ENCODE results near the gene GJA4.

DNA sequence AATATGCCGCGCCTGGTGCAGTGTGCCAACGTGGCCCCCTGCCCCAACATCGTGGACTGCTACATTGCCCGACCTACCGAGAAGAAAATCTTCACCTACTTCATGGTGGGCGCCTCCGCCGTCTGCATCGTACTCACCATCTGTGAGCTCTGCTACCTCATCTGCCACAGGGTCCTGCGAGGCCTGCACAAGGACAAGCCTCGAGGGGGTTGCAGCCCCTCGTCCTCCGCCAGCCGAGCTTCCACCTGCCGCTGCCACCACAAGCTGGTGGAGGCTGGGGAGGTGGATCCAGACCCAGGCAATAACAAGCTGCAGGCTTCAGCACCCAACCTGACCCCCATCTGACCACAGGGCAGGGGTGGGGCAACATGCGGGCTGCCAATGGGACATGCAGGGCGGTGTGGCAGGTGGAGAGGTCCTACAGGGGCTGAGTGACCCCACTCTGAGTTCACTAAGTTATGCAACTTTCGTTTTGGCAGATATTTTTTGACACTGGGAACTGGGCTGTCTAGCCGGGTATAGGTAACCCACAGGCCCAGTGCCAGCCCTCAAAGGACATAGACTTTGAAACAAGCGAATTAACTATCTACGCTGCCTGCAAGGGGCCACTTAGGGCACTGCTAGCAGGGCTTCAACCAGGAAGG, 7.4 kb upstream of the GJA4 start:
- TF ChIP-seq, protein P1, sequence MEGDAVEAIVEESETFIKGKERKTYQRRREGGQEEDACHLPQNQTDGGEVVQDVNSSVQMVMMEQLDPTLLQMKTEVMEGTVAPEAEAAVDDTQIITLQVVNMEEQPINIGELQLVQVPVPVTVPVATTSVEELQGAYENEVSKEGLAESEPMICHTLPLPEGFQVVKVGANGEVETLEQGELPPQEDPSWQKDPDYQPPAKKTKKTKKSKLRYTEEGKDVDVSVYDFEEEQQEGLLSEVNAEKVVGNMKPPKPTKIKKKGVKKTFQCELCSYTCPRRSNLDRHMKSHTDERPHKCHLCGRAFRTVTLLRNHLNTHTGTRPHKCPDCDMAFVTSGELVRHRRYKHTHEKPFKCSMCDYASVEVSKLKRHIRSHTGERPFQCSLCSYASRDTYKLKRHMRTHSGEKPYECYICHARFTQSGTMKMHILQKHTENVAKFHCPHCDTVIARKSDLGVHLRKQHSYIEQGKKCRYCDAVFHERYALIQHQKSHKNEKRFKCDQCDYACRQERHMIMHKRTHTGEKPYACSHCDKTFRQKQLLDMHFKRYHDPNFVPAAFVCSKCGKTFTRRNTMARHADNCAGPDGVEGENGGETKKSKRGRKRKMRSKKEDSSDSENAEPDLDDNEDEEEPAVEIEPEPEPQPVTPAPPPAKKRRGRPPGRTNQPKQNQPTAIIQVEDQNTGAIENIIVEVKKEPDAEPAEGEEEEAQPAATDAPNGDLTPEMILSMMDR (conservative IDR thresholded peaks at IDR 0.05 in 1 of 2, IDR thresholded peaks at IDR 0.05 in 1 of 2; ENCODE audit: extremely low read depth in 1 of 2, insufficient read depth in 1 of 2, low read depth in 1 of 2, low read length in 2 of 2), result no peak
- no peak for TF ChIP-seq EZH2 (IDR thresholded peaks at IDR 0.05; ENCODE audit: borderline replicate concordance, low read length)

Measured in mammary epithelial cell (primary cell).